HepG2 (cell line): ENCODE results near the gene SELENOW. TPM values are rescaled to one million over a fixed set of nuclear protein-coding genes. Genes with fewer than 3 reads are reported as not detected.

ENCODE experiments used
- ASH2L ChIP-seq: fragments of 300-600, 200-600 bp; sonication (generic); IDR thresholded peaks from 2 replicates; pipeline ENCODE4 v1.7.0; 2017; ENCODE audit warnings: low read depth, mild to moderate bottlenecking, moderate library complexity, mixed read lengths, low read length; ENCODE audit not compliant: insufficient read length
- CBX1 ChIP-seq: IDR thresholded peaks from one replicate; pipeline ENCODE4 v1.6.1; 2016; ENCODE audit warnings: antibody characterized with exemption, low read depth
- HNF4A ChIP-seq: sonication (generic); formaldehyde crosslinking; IDR thresholded peaks from 2 replicates; pipeline ENCODE4 v1.4.0; 2020; ENCODE audit warnings: missing genetic modification reagents
- HNF4G ChIP-seq, 2 experiments: sonication (generic) in 1 of 2; formaldehyde crosslinking in 1 of 2; IDR thresholded peaks; 2 replicates each; pipeline versions ENCODE4 v1.4.0 to v1.6.1; 2011 to 2020; ENCODE audit warnings: borderline replicate concordance in 2 of 2, low read depth in 2 of 2, mild to moderate bottlenecking in 2 of 2, low read length in 1 of 2, missing genetic modification reagents in 1 of 2, moderate library complexity in 1 of 2
- KLF15 ChIP-seq: sonication (generic); formaldehyde crosslinking; IDR thresholded peaks from 2 replicates; pipeline ENCODE4 v1.8.1; 2023; ENCODE audit warnings: borderline replicate concordance, mild to moderate bottlenecking, inconsistent platforms, missing genetic modification reagents, mixed read lengths
- KLF16 ChIP-seq, 2 experiments: sonication (generic) in 1 of 2; formaldehyde crosslinking in 1 of 2; IDR thresholded peaks; 2 replicates each; pipeline versions ENCODE4 v1.6.1 to v1.8.0; 2016 to 2023; ENCODE audit warnings: missing genetic modification reagents in 2 of 2, missing compliant biosample characterization in 1 of 2
- MEF2D ChIP-seq: sonication (generic); formaldehyde crosslinking; IDR thresholded peaks from 2 replicates; pipeline ENCODE4 v1.5.1; 2020; ENCODE audit warnings: mild to moderate bottlenecking, missing genetic modification reagents
- MTA1 ChIP-seq: sonication (generic); formaldehyde crosslinking; IDR thresholded peaks from 2 replicates; pipeline ENCODE4 v1.4.0; 2020; ENCODE audit warnings: missing genetic modification reagents, mild to moderate bottlenecking, borderline replicate concordance
- MTF1 ChIP-seq: sonication (generic); formaldehyde crosslinking; IDR thresholded peaks from 2 replicates; pipeline ENCODE4 v1.5.0; 2020; ENCODE audit warnings: missing genetic modification reagents
- MXD4 ChIP-seq: IDR thresholded peaks from 2 replicates; pipeline ENCODE4 v1.6.1; 2016; ENCODE audit warnings: mild to moderate bottlenecking, missing biosample characterization, missing genetic modification reagents
- NCOA5 ChIP-seq: sonication (generic); formaldehyde crosslinking; IDR thresholded peaks from 2 replicates; pipeline ENCODE4 v1.4.0; 2020; ENCODE audit warnings: missing genetic modification reagents
- NR2F6 ChIP-seq, 2 experiments: IDR thresholded peaks; 2 replicates each; pipeline ENCODE4 v1.6.1; 2016; ENCODE audit warnings: antibody characterized with exemption in 1 of 2, mild to moderate bottlenecking in 1 of 2
- ONECUT2 ChIP-seq: sonication (generic); formaldehyde crosslinking; IDR thresholded peaks from 2 replicates; pipeline ENCODE4 v1.4.0; 2020; ENCODE audit warnings: missing genetic modification reagents
- SETDB1 ChIP-seq: sonication (generic); formaldehyde crosslinking; IDR thresholded peaks from 2 replicates; pipeline ENCODE4 v1.5.1; 2020; ENCODE audit warnings: missing genetic modification reagents, mild to moderate bottlenecking, borderline replicate concordance
- SIX1 ChIP-seq: sonication (generic); formaldehyde crosslinking; IDR thresholded peaks from 2 replicates; pipeline ENCODE4 v1.4.0; 2020; ENCODE audit warnings: missing genetic modification reagents, borderline replicate concordance
- THAP7 ChIP-seq: sonication (generic); formaldehyde crosslinking; IDR thresholded peaks from 2 replicates; pipeline ENCODE4 v1.8.1; 2023; ENCODE audit warnings: mild to moderate bottlenecking, missing genetic modification reagents
- ZBTB7B ChIP-seq: sonication (generic); formaldehyde crosslinking; IDR thresholded peaks from 2 replicates; pipeline ENCODE4 v1.4.0; 2020; ENCODE audit warnings: missing genetic modification reagents
- ZFAT ChIP-seq: sonication (generic); formaldehyde crosslinking; conservative IDR thresholded peaks from 2 replicates; pipeline ENCODE4 v1.8.1; 2023; ENCODE audit warnings: missing genetic modification reagents, inconsistent platforms
- ZFP1 ChIP-seq: IDR thresholded peaks from 2 replicates; pipeline ENCODE4 v1.6.1; 2016
- ZGPAT ChIP-seq: IDR thresholded peaks from 2 replicates; pipeline ENCODE4 v1.6.1; 2016; ENCODE audit warnings: mild to moderate bottlenecking
- ZNF143 ChIP-seq: sonication (generic); formaldehyde crosslinking; IDR thresholded peaks from 2 replicates; pipeline ENCODE4 v1.4.0; 2020; ENCODE audit warnings: missing genetic modification reagents
- ZNF20 ChIP-seq: sonication (generic); formaldehyde crosslinking; IDR thresholded peaks from 2 replicates; pipeline ENCODE4 v1.4.0; 2020; ENCODE audit warnings: mild to moderate bottlenecking, moderate library complexity, missing genetic modification reagents
- ZNF343 ChIP-seq: sonication (generic); formaldehyde crosslinking; IDR thresholded peaks from 2 replicates; pipeline ENCODE4 v1.4.0; 2020; ENCODE audit warnings: mild to moderate bottlenecking, missing genetic modification reagents
- ZNF350 ChIP-seq: sonication (generic); formaldehyde crosslinking; IDR thresholded peaks from 2 replicates; pipeline ENCODE4 v1.4.0; 2020; ENCODE audit warnings: mild to moderate bottlenecking, low read depth, missing genetic modification reagents, borderline replicate concordance
- ZNF737 ChIP-seq: sonication (generic); formaldehyde crosslinking; IDR thresholded peaks from 2 replicates; pipeline ENCODE4 v1.5.0; 2020; ENCODE audit warnings: missing genetic modification reagents, mild to moderate bottlenecking, borderline replicate concordance
- ZNF75D ChIP-seq: sonication (generic); formaldehyde crosslinking; IDR thresholded peaks from 2 replicates; pipeline ENCODE4 v1.8.1; 2023; ENCODE audit warnings: missing genetic modification reagents, mild to moderate bottlenecking, borderline replicate concordance
- ZNF772 ChIP-seq: sonication (generic); formaldehyde crosslinking; IDR thresholded peaks from 2 replicates; pipeline ENCODE4 v1.5.0; 2020; ENCODE audit warnings: mild to moderate bottlenecking, missing genetic modification reagents
- ZNF784 ChIP-seq: sonication (generic); formaldehyde crosslinking; IDR thresholded peaks from 2 replicates; pipeline ENCODE4 v1.5.1; 2020; ENCODE audit warnings: missing genetic modification reagents, mild to moderate bottlenecking, borderline replicate concordance
- polyA plus RNA-seq, 8 experiments: library from polyadenylated mRNA; depleted of rRNA in 3 of 8; stranded (reverse) in 7 of 8; unstranded in 1 of 8; fragments of >200 nt; fragmentation: Illumina TruSeq in 4 of 8; extraction: Trizol in 4 of 8; gene quantifications; 2 replicates each; pipeline versions ENCODE4 v1.2.1 to v1.2.3, GENCODE V29; 2011 to 2016; ENCODE audit warnings: low read depth in 4 of 8, missing spikeins in 1 of 8, mixed read lengths in 1 of 8; ENCODE audit not compliant: insufficient read depth in 1 of 8
- total RNA-seq, 5 experiments: library from RNA; depleted of rRNA; stranded (reverse); fragments of >200 nt; fragmentation: Illumina TruSeq; extraction: Trizol; gene quantifications; 2 replicates each; pipeline ENCODE4 v1.2.3, GENCODE V29; 2016; ENCODE audit warnings: low read depth in 1 of 5

Gene SELENOW
- total and polyA plus RNA-seq, 2 of the 13 experiments (the other 11 are each of a cell fraction or from before 2014, with no cell fraction given): 50.3 to 64.7 TPM

- 0 out of 2 replicates have a peak, but pooled peaks have one; percentile 36 for TF ChIP-seq ZNF343 (CRISPR knock-in tag)
- TF ChIP-seq NCOA5 (CRISPR knock-in tag): no peak
- TF ChIP-seq KLF15 (CRISPR knock-in tag): no peak
- TF ChIP-seq MTF1 (CRISPR knock-in tag): no peak
- 0 out of 2 replicates have a peak, but pooled peaks have one; percentile 68 for TF ChIP-seq ZFAT (CRISPR knock-in tag)
- TF ChIP-seq CBX1: no peak
- peak; percentile 54; the same call in 1 of the 2 replicates for TF ChIP-seq MXD4 (CRISPR knock-in tag)
- TF ChIP-seq NR2F6 (IDR thresholded peaks at IDR 0.05): no peak
- peak; percentile 24; the same call in 1 of the 2 replicates for TF ChIP-seq NR2F6 (CRISPR knock-in tag; IDR thresholded peaks at IDR 0.05)
- no peak for TF ChIP-seq HNF4A (CRISPR knock-in tag)
- no peak for TF ChIP-seq MTA1 (CRISPR knock-in tag)
- TF ChIP-seq ZNF772 (CRISPR knock-in tag): peak; percentile 62; the same call in 1 of the 2 replicates
- TF ChIP-seq SIX1 (CRISPR knock-in tag): no peak
- TF ChIP-seq ZBTB7B (CRISPR knock-in tag): 0 out of 2 replicates have a peak, but pooled peaks have one; percentile 58
- no peak for TF ChIP-seq HNF4G (IDR thresholded peaks at IDR 0.05; ENCODE audit: borderline replicate concordance, low read depth, low read length)
- no peak for TF ChIP-seq HNF4G (CRISPR knock-in tag; IDR thresholded peaks at IDR 0.05; ENCODE audit: borderline replicate concordance, low read depth)
- TF ChIP-seq ONECUT2: no peak
- TF ChIP-seq ASH2L: peak; percentile 81
- TF ChIP-seq SETDB1 (CRISPR knock-in tag): no peak
- TF ChIP-seq MEF2D (CRISPR knock-in tag): no peak
- peak; percentile 83; the same call in 1 of the 2 replicates for TF ChIP-seq ZNF784 (CRISPR knock-in tag)
- no peak for TF ChIP-seq ZNF737 (CRISPR knock-in tag)
- no peak for TF ChIP-seq ZNF20 (CRISPR knock-in tag)
- no peak for TF ChIP-seq ZNF75D
- TF ChIP-seq ZNF350 (CRISPR knock-in tag): peak; percentile 74; the same call in 1 of the 2 replicates
- TF ChIP-seq THAP7 (CRISPR knock-in tag): 0 out of 2 replicates have a peak, but pooled peaks have one; percentile 61
- TF ChIP-seq ZFP1: no peak
- TF ChIP-seq ZGPAT (CRISPR knock-in tag): peak; percentile 63; the same call in 1 of the 2 replicates
- peak in 1 of 2 experiments; percentile 81; a peak in 2 of 4 replicates for TF ChIP-seq KLF16 (CRISPR knock-in tag; IDR thresholded peaks at IDR 0.05)
- TF ChIP-seq ZNF143: peak; percentile 76
Measured at GRCh38 chr19:47745010-47745901, 33.2 kb upstream of the SELENOW start, which contains the start of gene NOP53 (continued).
